Activated T-cell treated with anti-CD3 and anti-CD28 coated beads for 48 hours (primary cell): ENCODE results near the gene ERAS.
"Not testable (repeated sequence)": the region's sequence is repeated elsewhere in the genome, so short reads cannot be mapped to it uniquely, and the experiment has no call there.

Source experiments
- DNase-seq: peaks from one replicate; pipeline ENCODE4 v3.0.0-alpha.2; 2020; ENCODE audit warnings: low read depth

Gene ERAS

GRCh38 chrX:48798318-48798717 is 28.0 kb upstream of the ERAS start:
- no peak for DNase-seq

- DNase-seq: no peak
Measured at GRCh38 chrX:48800574-48801279, 25.6 kb upstream of the ERAS start.

- peak; percentile 92 for DNase-seq
Measured at GRCh38 chrX:48801280-48802088, 24.8 kb upstream of the ERAS start, which contains the start of gene HDAC6. Gene HDAC6 (plus strand): TSS chrX:48802067. CDS start chrX:48802693, 626 bp downstream.

DNA sequence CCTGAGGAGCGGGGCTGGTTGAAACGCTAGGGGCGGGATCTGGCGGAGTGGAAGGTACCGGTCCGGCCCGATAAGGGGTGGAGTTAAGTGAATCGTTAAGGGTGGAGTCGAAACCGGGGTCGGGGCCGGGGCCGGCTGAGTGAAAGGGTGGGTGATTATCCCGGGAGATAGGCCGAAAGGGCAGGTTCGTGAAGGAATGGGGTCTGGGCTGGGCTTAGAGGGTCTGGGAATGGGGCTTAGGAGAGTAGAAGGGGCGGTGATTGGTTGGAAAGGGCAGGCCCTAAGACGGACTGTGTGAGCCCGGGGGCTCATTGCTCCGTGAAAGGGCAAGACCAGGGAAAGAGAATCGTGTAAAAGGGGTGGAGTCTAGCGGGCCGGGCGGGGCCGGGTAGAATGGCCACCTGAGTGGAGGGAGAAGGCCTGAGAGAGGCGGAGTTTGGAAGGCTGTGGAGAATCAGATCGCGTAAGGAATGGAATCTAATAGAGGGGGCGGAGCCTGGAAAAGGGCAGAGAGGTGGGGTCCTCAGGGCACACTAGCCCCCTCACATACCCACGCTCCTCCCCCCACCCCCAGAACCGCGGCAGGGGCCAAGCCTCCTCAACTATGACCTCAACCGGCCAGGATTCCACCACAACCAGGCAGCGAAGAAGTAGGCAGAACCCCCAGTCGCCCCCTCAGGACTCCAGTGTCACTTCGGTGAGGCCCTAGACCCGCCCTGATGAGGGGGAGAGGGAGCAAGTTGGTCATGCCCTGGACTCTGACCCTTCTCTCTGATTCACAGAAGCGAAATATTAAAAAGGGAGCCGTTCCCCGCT is 24.0 kb upstream of the ERAS start:
- DNase-seq: peak; percentile 68

GRCh38 chrX:48802905-48803200 is 23.5 kb upstream of the ERAS start:
- no peak for DNase-seq

- DNase-seq: no peak
Measured at GRCh38 chrX:48806081-48806480, 20.2 kb upstream of the ERAS start.

DNA sequence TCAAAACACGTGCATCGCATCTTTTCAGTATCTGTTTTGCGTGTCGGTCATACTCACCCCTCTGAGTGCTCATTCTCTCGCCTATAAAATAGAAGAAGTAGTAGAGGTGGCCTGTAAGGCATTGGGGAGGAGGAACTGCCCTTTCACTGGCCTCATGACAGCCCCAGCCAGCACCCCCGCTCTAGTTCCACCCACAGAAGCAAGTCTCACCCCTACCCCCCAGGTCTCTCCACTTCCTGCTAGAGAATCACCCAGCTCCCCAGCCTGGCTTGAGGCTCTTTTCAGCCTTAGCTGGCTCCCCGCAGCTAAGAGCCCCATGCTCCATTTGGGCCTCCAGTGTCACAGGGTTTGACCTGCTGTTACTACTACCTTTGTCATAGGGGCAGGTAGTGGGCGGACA is 12.7 kb upstream of the ERAS start:
- no peak for DNase-seq

- DNase-seq: no peak
Measured at GRCh38 chrX:48814722-48815121, 11.6 kb upstream of the ERAS start.

- no peak for DNase-seq
Measured at GRCh38 chrX:48815266-48815665, 11.0 kb upstream of the ERAS start.

DNA sequence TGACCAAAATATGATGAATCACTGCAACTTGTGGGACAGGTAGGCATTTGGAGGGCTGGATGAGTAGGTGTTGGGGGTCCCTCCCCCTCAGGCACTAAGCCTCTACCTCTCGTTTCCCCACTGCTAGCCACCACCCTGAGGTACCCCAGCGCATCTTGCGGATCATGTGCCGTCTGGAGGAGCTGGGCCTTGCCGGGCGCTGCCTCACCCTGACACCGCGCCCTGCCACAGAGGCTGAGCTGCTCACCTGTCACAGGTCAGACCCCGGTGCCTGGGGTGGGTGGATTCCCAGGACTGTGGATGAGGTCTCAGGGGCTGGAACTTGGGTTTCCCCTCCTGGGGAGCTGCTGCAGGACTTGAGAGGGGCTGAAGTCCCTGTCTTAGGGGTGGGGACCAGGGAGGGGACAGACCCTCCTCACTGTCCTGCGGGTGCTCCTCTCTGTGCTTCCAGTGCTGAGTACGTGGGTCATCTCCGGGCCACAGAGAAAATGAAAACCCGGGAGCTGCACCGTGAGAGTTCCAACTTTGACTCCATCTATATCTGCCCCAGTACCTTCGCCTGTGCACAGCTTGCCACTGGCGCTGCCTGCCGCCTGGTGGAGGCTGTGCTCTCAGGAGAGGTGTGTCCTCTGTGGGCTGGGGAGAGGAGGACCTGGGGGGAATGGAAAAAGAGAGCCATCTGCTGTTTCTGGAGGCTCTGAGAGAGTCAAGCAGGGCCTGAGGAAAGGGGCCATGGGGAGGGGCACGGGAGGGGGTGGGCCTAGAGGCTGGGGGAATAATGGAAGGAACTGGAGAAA is 10.1 kb upstream of the ERAS start:
- DNase-seq: no peak

GRCh38 chrX:48818098-48818497 is 8.2 kb upstream of the ERAS start:
- DNase-seq: no peak

GRCh38 chrX:48818866-48819265 is 7.4 kb upstream of the ERAS start:
- no peak for DNase-seq

DNA sequence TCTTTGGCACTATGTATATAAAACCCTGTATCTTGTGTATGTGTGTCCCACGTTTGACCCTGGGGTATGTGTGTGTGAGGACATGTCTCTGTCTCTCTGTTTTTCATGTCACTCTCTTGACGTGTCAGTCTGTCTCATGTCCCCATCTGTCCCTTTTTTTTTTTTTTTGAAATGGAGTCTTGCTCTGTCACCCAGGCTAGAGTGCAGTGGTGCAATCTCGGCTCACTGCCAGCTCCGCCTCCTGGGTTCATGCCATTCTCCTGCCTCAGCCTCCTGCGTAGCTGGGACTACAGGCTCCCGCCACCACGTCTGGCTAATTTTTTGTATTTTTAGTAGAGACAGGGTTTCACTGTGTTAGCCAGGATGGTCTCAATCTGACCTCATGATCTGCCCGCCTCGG is 6.9 kb upstream of the ERAS start:
- not testable (repeated sequence) for DNase-seq

- DNase-seq: no peak
Measured at GRCh38 chrX:48823053-48823452, 3.3 kb upstream of the ERAS start.

- DNase-seq: no peak
Measured at GRCh38 chrX:48824066-48824465, 2.2 kb upstream of the ERAS start.

GRCh38 chrX:48826876-48827653 is 752 bp downstream of the ERAS start:
- DNase-seq: no peak

GRCh38 chrX:48827654-48827968 is 1.3 kb downstream of the ERAS start:
- no peak for DNase-seq

DNA sequence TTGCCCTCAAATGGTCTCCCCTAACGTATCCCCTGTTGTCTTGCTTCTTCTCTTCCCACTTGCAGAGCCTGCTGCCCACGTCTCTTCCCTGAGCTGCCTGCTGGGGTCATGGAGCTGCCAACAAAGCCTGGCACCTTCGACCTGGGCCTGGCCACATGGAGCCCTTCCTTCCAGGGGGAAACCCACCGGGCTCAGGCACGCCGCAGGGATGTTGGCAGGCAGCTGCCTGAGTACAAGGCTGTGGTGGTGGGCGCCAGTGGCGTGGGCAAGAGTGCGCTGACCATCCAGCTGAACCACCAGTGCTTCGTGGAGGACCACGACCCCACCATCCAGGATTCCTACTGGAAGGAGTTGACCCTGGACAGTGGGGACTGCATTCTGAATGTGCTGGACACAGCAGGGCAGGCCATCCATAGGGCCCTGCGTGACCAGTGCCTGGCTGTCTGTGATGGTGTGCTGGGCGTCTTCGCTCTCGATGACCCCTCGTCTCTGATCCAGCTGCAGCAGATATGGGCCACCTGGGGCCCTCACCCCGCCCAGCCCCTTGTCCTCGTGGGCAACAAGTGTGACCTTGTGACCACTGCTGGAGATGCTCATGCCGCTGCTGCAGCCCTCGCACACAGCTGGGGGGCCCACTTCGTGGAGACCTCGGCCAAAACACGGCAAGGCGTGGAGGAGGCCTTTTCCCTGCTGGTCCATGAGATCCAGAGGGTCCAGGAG is 2.9 kb downstream of the ERAS start:
- DNase-seq: no peak

- no peak for DNase-seq
Measured at GRCh38 chrX:48831136-48831908, 5.0 kb downstream of the ERAS start.

- DNase-seq: no peak
Measured at GRCh38 chrX:48831909-48832291, 5.6 kb downstream of the ERAS start.
